CD4-positive, alpha-beta T cell (primary cell): ENCODE data around the gene ZNF394. TPM values are rescaled to one million over a fixed set of nuclear protein-coding genes. Genes with fewer than 3 reads are reported as not detected.
A peak's percentile ranks its signal among the peaks of the same experiment; 100 is the strongest.

ENCODE experiments used
- ATAC-seq: fragments of 200-7000 bp; cut with Tn5 transposase; one replicate; pipeline ENCODE4 v1.10.0; 2022; ENCODE audit warnings: mild to moderate bottlenecking; ENCODE audit not compliant: poor library complexity
- CTCF ChIA-PET: fragments of 350-600 bp; sonication (Branson Sonifier 250); formaldehyde crosslinking; loops from one replicate; lab custom pipeline; 2021; ENCODE audit warnings: antibody characterized with exemption, inconsistent platforms; lab: Charles Lee
- POLR2A ChIA-PET: fragments of 350-600 bp; sonication (Branson Sonifier 250); formaldehyde crosslinking; loops from one replicate; lab custom pipeline; 2021; ENCODE audit warnings: antibody characterized with exemption, inconsistent platforms; lab: Charles Lee
- DNase-seq, 14 experiments: peaks; one replicate each; pipeline ENCODE4 v3.0.0-alpha.2; 2013 to 2020; ENCODE audit warnings: mixed read lengths in 2 of 14
- H3K27ac ChIP-seq, 2 donors: one replicate each; pipeline versions ENCODE4 v1.5.1 to v1.7.0; 2013; ENCODE audit warnings: low read length in 2 of 2, low read depth in 1 of 2, mild to moderate bottlenecking in 1 of 2
- H3K27me3 ChIP-seq, 2 experiments: 1 replicate in 1 of 2; 2 replicates in 1 of 2; pipeline versions ENCODE4 v1.6.1 to v1.7.0; 2013; ENCODE audit warnings: low read length in 2 of 2, control low read depth in 1 of 2, mild to moderate bottlenecking in 1 of 2, moderate library complexity in 1 of 2; ENCODE audit not compliant: insufficient read depth in 2 of 2, control insufficient read depth in 1 of 2
- H3K36me3 ChIP-seq: one replicate; pipeline ENCODE4 v1.6.1; 2013; ENCODE audit warnings: low read length, control low read depth; ENCODE audit not compliant: insufficient read depth
- H3K4me1 ChIP-seq: one replicate; pipeline ENCODE4 v1.6.1; 2013; ENCODE audit warnings: low read length, control low read depth; ENCODE audit not compliant: insufficient read depth
- H3K4me3 ChIP-seq: one replicate; pipeline ENCODE4 v1.5.1; 2013; ENCODE audit warnings: mild to moderate bottlenecking, low read length, moderate library complexity
- H3K9me3 ChIP-seq, 2 experiments: 1 replicate in 1 of 2; 2 replicates in 1 of 2; pipeline versions ENCODE4 v1.6.1 to v1.7.0; 2013; ENCODE audit warnings: low read length in 2 of 2, mild to moderate bottlenecking in 2 of 2, control low read depth in 1 of 2, moderate library complexity in 1 of 2; ENCODE audit not compliant: control insufficient read depth in 1 of 2, insufficient read depth in 1 of 2
- H3K27ac Mint-ChIP-seq: one replicate; pipeline ENCODE4 v1.8.0; 2020; ENCODE audit warnings: mixed read lengths
- H3K27me3 Mint-ChIP-seq: one replicate; pipeline ENCODE4 v1.8.0; 2021; ENCODE audit warnings: mixed read lengths
- H3K36me3 Mint-ChIP-seq: one replicate; pipeline ENCODE4 v1.8.0; 2021; ENCODE audit warnings: low read depth, mixed read lengths
- H3K4me1 Mint-ChIP-seq: one replicate; pipeline ENCODE4 v1.8.0; 2021; ENCODE audit warnings: low read depth, mixed read lengths
- H3K4me3 Mint-ChIP-seq: one replicate; pipeline ENCODE4 v1.8.0; 2020; ENCODE audit warnings: mild to moderate bottlenecking, mixed read lengths
- H3K9me3 Mint-ChIP-seq: one replicate; pipeline ENCODE4 v1.8.0; 2020; ENCODE audit warnings: mixed read lengths
- intact Hi-C, 2 experiments: fragments of 100-400 bp; cut with DNase I in 1 of 2; cut with micrococcal nuclease in 1 of 2; formaldehyde crosslinking; loops; one replicate each; pipeline versions ENCODE4 v1.15.1 to v1.9.0; 2023 to 2025; cut with DNase I, micrococcal nuclease
- total RNA-seq, 174 experiments: library from RNA in 2 of 174; stranded (reverse) in 2 of 174; gene quantifications; one replicate each; pipeline ENCODE4 v1.2.3 and lab custom pipeline; 2021 to 2026
- TF ChIP-seq, protein P1 (sequence below): fragments of 200-600 bp; IDR thresholded peaks from one replicate; pipeline ENCODE4 v1.8.0; 2022; ENCODE audit warnings: antibody characterized with exemption, mild to moderate bottlenecking

Gene ZNF394
- total RNA-seq, 2 experiments from 2014 or later: 215 to 223 TPM

DNA sequence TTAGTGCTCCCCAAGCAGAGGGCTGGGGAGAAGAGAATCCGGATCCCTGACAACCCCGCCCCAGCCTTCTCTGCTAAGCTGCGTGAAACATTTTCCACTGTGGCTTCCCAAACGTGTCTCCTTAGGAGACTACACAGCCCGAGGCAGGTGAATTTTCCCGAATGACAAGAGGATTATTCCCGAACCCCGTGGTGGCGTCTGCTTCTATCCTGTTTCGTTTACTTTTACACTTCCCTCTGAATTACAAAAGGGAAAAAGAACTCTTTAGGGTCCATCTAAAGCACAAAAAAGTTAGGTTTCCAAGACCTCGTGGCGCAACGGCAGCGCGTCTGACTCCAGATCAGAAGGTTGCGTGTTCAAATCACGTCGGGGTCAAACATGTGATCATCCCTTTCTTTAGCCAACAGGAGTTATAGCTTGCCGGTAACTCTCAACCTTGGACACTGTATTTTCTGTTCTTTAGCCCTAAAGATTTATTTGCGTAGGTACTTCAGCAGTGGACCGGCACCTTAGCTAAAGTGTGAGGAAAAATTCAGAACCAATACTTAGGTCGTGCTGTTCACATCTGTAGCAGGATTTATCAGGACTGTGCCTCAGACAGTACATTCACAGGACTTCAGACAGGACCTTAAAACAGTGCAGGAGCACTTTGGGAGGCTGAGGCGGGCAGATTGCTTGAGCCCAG, 30.6 kb downstream of the ZNF394 start:
- POLR2A ChIA-PET: interaction anchor here (1.1 to 1.5 kb wide), 2 partner anchors 61 to 89 kb away, joined by 3 to 5 read pairs; partner anchors contain the start of genes BUD31, PDAP1 and ZNF655
- Mint-ChIP-seq H3K4me3 (peak overlapping the region; percentile 56), H3K27ac (no peak overlapping the region), H3K9me3 (no peaks in the 10 kb centered on the region), H3K36me3 (peaks cover 24% of the 10 kb centered on the region), H3K27me3 (no peaks in the 10 kb centered on the region), H3K4me1 (peaks cover 39% of the 10 kb centered on the region)
- Histone ChIP-seq H3K27ac (no peak overlapping the region), H3K27me3 (no peaks in the 10 kb centered on the region), H3K36me3 (no peaks in the 10 kb centered on the region), H3K9me3 (no peaks in the 10 kb centered on the region), H3K4me1 (peaks cover 46% of the 10 kb centered on the region), H3K4me3 (no peak overlapping the region)
- intact Hi-C loops: loop anchor here in 1 of 2 experiments (2.0 kb wide), 1 partner anchor 31 kb away; the partner anchor contains the start of genes CPSF4 and PTCD1
- CTCF ChIA-PET: no interaction called here
- no peak for ATAC-seq
- TF ChIP-seq, protein P1, sequence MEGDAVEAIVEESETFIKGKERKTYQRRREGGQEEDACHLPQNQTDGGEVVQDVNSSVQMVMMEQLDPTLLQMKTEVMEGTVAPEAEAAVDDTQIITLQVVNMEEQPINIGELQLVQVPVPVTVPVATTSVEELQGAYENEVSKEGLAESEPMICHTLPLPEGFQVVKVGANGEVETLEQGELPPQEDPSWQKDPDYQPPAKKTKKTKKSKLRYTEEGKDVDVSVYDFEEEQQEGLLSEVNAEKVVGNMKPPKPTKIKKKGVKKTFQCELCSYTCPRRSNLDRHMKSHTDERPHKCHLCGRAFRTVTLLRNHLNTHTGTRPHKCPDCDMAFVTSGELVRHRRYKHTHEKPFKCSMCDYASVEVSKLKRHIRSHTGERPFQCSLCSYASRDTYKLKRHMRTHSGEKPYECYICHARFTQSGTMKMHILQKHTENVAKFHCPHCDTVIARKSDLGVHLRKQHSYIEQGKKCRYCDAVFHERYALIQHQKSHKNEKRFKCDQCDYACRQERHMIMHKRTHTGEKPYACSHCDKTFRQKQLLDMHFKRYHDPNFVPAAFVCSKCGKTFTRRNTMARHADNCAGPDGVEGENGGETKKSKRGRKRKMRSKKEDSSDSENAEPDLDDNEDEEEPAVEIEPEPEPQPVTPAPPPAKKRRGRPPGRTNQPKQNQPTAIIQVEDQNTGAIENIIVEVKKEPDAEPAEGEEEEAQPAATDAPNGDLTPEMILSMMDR: no peak
- no peak for DNase-seq

DNA sequence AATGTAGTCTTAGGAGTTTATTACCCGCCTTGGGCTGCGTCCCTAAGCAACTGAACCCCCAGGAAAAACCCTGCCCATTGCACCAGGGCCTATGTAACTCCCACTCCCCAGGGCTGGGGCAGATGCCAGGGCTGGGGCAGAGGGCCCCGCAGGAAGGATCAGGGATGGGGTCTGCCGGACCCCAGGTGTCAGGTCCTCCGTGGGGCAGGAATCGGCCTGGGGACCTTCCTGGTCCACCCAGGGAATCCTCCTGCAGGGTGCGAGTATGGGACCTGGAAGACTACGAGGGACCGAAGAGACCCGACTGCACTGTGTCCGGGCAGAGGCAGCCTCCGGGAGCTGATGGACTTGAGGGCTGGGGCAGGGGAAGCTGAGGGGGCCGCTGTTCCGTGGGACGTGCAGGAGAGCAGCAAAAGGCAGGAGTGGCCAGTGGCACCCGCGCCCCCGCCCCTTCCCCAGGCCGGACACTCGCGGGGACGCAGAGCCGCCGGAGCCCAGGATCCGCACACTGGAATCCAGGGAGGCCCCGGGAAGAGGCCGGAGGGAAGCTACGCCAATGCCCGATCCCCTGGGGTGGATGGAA, 31.7 kb downstream of the ZNF394 start:
- peaks cover 40% of the 10 kb centered on the region for H3K4me1 Mint-ChIP-seq
- TF ChIP-seq, protein P1: no peak
- ChIA-PET CTCF (no interaction called here), POLR2A (interaction anchor here (1.1 to 1.5 kb wide), 2 partner anchors 60 to 90 kb away, joined by 3 to 5 read pairs; partner anchors contain the start of genes BUD31, PDAP1 and ZNF655)
- H3K27me3 Mint-ChIP-seq: no peaks in the 10 kb centered on the region
- H3K27ac ChIP-seq: no peak overlapping the region
- H3K9me3 Mint-ChIP-seq: no peaks in the 10 kb centered on the region
- no peak overlapping the region for H3K27ac Mint-ChIP-seq
- peaks cover 44% of the 10 kb centered on the region for H3K4me1 ChIP-seq
- H3K27me3 ChIP-seq: no peaks in the 10 kb centered on the region
- H3K36me3 ChIP-seq: peaks cover 3% of the 10 kb centered on the region
- DNase-seq: no peak
- intact Hi-C loops: loop anchor here in 1 of 2 experiments (2.0 kb wide), 1 partner anchor 30 kb away; the partner anchor contains the start of genes CPSF4 and PTCD1
- ATAC-seq: no peak
- peaks cover 30% of the 10 kb centered on the region for H3K36me3 Mint-ChIP-seq
- no peak overlapping the region for H3K4me3 ChIP-seq
- H3K9me3 ChIP-seq: no peaks in the 10 kb centered on the region
- peak overlapping the region; percentile 51 for H3K4me3 Mint-ChIP-seq

DNA sequence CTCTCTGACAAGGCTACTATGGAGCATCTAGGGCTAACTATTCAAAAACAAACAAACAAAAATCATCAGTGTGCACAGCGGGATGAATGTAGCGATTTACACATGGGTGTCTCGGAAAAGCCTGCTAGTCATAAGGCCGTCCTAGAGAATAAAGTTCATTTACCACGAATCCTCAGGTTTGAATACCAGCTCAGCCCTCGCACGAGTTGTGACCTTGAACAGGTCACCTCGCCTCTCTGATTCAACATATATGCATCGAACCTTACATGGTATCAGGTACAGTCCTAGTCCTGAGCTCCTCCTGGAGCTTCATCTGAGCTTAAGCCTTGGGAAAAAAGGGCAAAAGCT, 34.7 kb downstream of the ZNF394 start:
- DNase-seq (no peak), ATAC-seq (peak; percentile 7)
- H3K27ac Mint-ChIP-seq: peak overlapping the region; percentile 91
- TF ChIP-seq, protein P1: no peak
- no peaks in the 10 kb centered on the region for H3K9me3 ChIP-seq
- intact Hi-C loops: loop anchor here in 1 of 2 experiments (2.0 kb wide), 1 partner anchor 57 kb away; the partner anchor contains the start of genes BUD31 and PDAP1
- H3K27me3 Mint-ChIP-seq: no peaks in the 10 kb centered on the region
- POLR2A ChIA-PET: interaction anchor here (0.7 to 2.8 kb wide), 7 partner anchors 35 to 692 kb away, joined by 3 to 14 read pairs (median 6); partner anchors contain the start of genes BUD31, ZKSCAN5, ZNF394 and ZNF655
- H3K4me1 Mint-ChIP-seq: peaks cover 35% of the 10 kb centered on the region
- CTCF ChIA-PET: interaction anchor here (1.0 kb wide), 1 partner anchor 100 kb away, joined by 3 read pairs; no protein-coding TSS in a partner anchor
- peak overlapping the region; percentile 92 for H3K4me3 Mint-ChIP-seq
- no peaks in the 10 kb centered on the region for H3K9me3 Mint-ChIP-seq
- H3K4me1 ChIP-seq: peaks cover 51% of the 10 kb centered on the region
- peak overlapping the region; percentile 92 for H3K4me3 ChIP-seq
- peak overlapping the region; percentile 64 to 68 for H3K27ac ChIP-seq
- H3K27me3 ChIP-seq: no peaks in the 10 kb centered on the region
- peaks cover 16% of the 10 kb centered on the region for H3K36me3 ChIP-seq
- H3K36me3 Mint-ChIP-seq: peaks cover 27% of the 10 kb centered on the region
